Midbrain (tissue), 1 donor: ENCODE measurements around the gene SLC49A3.
"Not testable (repeated sequence)": the region's sequence is repeated elsewhere in the genome, so short reads cannot be mapped to it uniquely, and the experiment has no call there.

ENCODE experiments used
- DNase-seq: peaks from one replicate; lab custom pipeline; 2025; lab: John Stamatoyannopoulos, UW

Gene SLC49A3

GRCh38 chr4:703336-704197, 14.6 kb upstream of the SLC49A3 start:
- no peak for DNase-seq

DNA sequence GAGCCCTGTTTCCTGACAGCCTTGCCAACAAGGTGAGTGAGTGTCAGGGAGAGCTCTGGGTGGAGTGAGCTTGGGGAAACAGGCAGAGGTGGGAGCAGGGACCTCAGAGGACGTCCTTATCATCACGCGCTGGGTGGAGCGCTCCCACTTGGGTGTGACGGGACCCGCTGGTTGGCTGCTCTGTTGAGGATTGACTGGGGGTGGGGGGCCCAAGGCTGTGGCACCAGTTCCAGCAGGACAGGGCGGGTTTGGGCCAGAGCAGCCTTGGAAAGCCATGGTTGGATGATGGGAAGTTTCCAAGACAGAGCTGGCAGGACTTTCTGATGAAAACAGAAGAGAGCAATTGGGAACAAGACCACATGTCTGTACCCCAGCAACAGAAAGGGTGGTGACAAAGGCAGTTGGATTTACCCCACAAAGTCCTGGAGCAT, 13.7 kb upstream of the SLC49A3 start:
- DNase-seq: peak; percentile 42

DNA sequence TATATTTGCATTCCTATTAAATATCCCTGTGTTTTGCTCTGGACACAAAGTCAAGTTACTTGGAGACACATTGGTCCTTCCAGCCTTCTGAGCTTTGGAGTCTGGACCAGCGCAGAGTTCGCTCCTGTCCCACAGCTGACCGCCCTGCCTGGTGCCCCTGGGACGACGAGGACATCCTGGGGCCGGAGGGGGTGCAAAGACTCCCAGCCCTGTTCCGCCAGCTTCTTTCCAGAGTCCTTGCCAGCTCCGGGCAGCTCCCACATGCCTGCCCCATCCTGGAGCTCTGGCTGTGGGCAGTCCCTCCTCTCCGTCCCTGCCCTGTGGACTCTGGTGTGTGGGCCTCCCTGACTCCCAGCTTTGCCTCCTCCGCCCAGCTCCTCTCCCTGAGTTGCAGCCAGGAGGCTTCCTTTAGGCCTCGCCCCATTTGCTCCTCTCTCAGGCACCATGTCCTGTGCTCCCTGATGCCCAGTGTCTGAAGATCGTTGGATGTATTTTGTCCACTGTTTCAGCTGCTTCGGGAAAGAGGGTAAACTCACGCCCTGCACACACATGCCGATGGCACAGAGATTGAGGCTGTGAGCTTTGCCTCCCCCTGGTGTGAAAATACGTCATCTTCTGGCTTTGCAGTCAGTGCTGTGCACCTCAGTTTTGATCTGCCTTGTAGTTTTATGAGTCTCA, 11.8 kb upstream of the SLC49A3 start:
- no peak for DNase-seq

- DNase-seq: no peak
Observed at GRCh38 chr4:699816-700580, 11.0 kb upstream of the SLC49A3 start.

GRCh38 chr4:694341-694940, 5.5 kb upstream of the SLC49A3 start:
- DNase-seq: not testable (repeated sequence)

DNA sequence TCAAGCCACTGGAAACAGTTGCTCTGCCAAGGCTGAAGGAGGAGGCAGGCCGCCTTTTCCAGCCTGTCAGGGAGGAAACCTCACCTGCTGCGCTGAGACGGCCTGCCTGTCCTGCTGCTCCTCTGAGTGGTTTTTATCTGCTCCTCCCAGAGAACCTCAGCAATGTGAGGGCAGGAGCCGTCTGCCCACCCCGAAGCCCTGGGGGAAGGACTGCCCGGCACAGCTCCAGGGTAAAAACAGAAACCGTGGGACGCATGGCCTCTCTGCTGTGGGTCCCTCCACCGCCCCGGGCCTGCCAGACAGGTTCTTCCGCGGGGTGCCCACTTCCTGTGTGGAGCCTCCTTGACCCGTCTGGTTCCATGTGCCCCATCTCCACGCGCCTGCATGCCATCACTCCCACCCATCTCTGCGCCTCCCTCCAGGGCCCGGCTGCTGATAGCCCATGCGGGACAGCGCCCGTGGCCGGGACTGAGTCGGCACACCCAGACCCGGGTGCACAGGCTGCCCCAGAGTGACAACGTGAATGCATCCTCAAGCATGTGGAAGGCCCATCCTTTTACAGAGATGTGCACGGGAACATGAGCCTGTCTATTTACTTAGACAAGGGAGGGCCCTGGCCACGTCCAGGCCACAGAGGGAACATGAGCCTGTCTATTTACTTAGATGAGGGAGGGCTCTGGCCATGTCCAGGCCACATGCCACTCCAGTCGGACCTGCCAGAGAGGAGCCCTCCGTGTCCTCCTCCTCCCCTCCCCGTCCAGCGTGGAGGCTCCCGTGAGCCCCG, 4.0 kb upstream of the SLC49A3 start:
- no peak for DNase-seq

DNA sequence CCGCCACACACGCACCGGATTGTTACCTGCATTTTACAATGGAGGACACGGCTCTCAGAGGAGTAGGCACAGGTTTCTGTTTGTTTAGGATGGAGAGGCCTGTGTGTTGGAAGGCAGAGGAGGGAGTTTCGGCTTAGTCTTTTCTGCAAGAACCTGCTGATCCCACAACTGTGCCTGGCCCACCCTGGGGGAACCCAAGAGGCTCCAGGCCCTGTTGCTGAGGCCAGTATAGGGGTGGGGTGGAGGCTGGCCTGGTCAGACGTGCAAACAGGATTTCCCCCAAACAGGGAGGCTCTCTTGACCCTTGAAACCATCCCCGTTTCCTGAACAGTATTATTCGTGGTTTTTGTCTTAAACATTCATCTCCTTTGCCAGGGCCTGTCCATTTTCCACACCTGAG, 772 bp upstream of the SLC49A3 start:
- DNase-seq: no peak

DNA sequence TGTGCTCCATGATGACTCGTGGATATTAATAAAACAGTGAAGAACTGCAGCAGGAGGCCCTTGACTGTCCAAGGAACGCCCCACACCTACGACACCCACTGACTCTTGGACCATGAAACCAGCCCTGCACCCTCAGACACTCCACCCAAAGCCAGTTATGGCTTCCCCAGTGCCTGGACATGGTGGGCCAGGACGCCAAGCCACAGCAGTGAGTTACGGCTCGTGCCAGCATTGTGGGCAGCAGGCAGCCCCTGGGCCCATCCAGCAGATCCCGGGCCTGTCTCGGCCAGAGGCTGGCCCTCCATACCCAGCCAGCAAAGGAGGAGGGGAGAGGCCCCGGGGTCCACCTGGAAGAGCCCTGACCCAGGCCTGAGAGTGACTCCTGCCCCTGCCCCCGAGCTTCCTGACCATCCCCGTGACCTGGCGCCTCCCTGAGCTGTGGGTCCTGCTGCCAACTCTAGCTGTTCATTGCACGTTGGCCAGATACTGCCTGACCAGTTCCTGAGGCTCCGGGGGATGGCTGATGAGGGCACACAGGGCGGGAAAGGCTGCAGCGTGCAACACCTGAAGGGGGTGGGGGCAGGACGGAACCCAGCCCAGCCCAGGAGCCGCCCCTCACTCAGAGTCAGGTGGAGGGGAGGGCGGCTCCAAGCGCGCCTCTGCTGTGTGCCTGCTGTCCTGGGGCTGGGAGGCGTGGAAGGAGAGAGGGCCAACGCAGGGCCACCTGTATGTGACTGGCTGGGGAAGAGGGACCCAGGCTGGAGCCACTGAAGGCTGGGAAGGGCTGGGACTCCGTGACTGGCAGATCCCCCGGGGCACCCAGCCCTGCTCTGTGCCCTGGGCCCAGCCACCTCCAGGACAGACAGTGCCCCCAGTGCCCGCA, 739 bp downstream of the SLC49A3 start:
- no peak for DNase-seq

DNA sequence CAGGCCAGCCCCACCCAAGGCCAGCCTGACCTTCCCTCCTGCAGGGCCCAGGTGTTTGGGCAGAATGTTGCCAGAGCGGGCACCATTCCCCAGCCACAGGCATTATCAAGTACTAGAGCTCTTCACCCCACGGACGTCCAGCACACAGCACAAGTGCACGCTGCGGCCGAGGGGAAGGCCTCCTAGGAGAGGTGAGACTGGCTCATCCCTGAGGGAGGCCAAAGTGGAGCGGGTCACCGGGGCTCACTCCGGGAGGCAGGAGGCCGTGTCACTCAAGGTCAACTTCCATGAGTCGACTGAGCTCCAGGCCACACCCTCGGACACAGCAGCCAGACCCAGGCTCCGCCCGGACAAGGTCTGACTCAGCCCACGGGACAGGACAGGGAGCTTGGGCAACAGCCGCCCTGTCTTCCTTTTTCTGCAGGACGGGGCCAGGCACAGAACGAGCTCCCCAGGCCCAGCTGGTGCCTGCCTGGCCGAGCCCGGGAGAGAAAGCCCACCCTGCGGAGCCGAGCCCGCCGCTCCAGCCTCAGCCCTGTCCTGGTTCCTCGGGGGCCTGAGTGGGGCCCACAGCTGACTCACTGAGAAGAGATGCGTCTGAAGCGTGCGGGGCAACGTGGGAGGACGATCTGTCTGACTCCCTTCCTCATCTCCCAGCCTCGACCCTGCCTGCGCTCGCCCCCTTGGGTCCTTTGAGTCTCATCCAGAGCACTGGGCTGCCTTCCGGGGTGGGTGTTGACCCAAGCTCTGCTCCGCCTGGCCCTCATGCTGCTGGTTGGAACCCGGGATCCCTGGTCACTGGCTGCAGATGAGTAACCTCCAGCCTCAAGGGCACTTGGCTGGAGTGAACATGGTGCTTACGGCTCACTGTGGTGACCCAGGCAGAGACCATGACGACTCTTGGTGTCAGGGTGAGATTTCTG, 1.6 kb downstream of the SLC49A3 start:
- DNase-seq: no peak

GRCh38 chr4:686413-687040, 2.4 kb downstream of the SLC49A3 start:
- DNase-seq: no peak

- no peak for DNase-seq
Observed at GRCh38 chr4:685679-686412, 3.1 kb downstream of the SLC49A3 start.

GRCh38 chr4:684623-685327, 4.2 kb downstream of the SLC49A3 start:
- DNase-seq: no peak

DNA sequence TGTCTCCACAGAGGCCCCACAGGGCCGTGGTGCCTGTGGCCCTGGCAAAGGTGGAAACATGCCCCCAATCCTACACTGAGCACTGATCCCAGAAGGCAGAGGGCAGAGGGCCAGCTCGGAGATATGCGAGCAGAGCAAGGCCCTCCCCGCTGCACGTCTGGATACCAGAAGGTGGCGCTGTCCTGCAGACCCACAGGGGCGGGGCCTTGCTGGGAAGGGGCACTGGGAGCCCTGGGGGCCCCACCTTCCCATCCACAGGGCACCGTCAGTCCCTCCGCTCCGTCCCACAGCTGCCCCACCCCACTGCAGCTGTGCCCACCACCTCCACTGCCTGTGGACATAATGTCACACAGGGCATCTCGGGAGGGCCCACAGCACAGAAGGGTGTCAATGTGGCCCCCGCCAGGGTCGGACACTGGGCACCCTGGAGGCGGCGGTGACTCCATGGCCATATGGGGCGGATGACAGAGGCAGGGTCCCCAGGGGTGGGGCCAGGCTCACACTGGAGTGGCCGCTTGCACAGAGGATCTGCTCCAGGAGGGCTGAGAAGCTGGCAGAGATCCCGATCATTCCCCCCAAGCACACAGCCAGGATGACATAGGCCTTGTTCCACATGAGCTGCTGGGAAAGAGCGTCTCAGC, 4.8 kb downstream of the SLC49A3 start:
- DNase-seq: peak; percentile 80

DNA sequence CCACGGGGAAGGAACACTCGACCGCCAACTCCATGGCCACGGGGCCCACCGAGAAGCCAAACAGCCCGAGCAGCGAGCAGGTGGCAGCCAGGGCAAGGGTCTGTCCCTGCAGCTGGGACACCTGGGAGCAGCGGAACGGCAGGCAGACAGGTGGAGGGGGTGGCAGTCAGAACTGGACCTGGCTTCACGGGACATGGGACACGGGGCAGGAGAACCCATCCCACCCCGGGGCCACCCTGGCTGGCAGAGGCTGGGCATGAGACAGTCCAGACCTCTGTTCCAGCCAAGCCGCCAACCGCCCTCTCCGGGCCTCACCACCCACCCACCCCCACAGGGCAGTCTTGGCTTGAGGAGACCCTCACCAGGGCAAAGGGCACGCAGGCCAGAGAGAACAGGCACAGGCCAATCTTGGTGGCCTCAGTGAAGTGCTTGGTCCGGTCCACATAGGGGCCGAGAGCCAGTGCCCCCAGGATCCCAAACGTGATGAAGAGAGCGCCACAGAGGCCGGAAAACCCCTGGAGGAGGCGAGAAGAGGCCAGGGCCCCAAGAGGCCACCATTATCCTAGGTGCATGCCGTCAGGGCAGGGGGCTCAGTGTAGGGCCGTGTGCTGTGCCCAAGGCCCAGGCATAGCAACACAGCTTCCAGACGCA, 5.6 kb downstream of the SLC49A3 start:
- no peak for DNase-seq

DNA sequence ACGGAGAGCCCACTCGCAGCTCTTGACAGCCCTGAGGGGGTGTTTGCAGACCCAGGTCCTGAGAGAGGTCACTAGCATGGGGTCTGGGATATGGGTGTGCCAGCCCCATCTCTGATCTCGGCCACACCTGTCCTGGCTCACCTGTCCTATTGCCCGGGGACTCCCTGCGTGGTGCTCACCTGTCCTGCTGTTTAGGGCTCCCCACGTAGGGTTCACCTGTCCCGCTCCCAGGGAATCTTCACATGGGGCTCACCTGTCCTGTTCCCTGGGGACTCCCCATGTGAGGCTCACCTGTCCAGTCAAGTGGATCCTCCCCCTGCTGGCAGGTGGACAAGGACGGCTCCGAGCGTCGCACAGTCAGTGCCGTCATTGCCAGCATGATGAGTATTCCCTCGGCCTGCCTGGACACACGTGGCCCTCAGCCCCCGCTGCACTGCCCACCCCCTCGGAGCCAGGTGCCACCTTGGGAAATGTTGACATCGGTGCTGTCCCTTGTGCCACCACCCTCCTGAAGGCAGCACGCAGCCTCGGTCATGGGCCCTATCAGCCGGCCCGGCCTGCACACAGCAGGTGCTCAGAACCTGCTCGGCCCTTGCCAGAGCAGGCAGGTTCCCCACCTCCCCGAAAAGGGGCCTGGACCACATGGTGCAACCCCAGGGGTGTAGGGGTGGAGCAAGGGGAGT, 6.3 kb downstream of the SLC49A3 start:
- DNase-seq: no peak
